Activated CD4-positive, alpha-beta T cell treated with anti-CD3 and anti-CD28 coated beads, Interleukin-2, Interleukin-6, amounts not matched to agents 100 ng/mL and 50 ng/mL, durations not matched to agents 16 hours and 8 hours (primary cell): Measurements from ENCODE around the gene PPP6R2.

ENCODE experiments used
- DNase-seq: peaks from one replicate; pipeline ENCODE4 v3.0.0-alpha.2; 2020

The PPP6R2 gene

GRCh38 chr22:50452649-50453048 is 109.5 kb downstream of the PPP6R2 start:
- no peak for DNase-seq

DNA sequence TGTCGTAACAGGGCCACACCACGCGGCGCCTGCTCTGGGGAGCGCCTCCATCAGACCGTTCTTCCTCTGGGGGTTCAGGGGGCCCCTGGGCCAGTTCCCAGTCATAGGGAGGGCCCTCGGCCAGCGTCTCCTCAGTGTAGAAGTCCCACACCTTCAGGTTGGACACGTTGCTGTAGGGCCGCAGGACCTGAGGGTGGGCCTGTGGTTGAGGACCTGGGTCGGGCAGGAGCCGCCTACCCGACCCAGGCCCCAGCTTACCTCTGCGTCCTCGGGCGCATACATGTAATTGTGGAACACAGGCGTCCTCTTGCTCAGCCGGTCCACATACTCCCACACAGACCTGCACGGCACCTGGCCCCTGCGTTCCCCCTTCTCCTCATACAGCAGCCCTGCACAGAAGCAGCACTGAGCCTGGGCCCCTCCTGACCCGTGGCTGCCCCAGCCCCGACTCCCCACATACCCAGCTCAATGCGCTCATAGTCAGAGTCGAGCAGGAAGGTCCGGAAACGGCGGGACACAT is 111.5 kb downstream of the PPP6R2 start:
- no peak for DNase-seq

DNA sequence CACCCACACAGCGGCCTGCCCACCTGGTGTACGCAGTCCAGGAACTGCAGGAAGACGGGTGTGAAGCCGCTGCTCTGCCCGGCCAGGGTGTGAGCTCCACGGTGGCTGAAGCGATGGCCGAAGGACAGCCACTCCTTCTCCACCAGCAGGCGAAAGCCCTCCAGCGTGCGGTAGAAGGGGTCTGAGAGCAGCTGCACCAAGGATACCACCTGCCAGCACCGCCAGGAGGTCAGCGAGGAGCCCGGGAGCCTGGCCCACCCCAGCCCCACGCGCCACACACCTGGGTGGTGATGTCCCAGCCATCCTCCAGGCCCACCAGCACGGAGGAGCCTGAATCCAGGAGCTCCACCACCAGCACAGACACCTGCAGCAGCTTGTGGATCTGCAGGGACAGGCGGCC is 112.1 kb downstream of the PPP6R2 start:
- no peak for DNase-seq

- DNase-seq: no peak
These were observed 112.9 kb downstream of the PPP6R2 start for GRCh38 chr22:50456026-50456425.

DNA sequence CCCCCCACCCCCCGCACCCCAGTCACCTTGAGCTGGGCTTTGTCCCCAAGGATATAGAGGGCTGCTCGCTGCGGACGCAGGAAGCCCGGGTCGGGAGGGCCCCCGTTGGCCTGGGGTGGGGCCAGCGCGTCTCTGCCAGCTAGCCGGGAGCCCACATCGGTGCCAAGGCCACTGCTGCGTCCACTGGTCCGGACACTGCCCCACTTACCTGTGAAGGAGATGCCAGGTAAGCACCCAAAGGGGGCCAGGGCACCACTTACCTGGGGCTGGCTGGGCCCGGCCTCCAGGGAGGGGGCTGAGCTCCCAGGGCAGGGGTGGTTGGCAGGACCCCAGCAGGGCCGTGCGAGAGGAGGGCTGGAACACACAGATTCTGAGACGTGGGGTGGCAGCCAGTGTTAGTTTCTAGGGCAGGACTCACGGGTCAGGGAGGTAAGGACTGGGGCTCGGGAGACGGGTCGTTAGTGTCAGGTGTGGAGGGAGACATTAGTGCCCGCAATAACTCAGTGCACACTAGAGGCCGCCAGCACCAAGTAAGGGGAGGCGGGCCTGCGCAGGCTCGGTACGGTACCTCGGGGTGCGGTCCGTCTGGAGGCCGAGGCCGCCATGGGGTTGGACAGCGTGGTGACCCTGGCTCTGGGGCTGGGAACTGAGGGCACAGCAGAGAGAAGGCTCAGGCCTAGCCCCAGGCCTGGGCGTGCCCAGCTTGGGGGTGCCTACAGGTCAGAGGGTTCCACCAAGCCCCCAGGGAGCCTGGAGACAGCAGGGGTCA is 113.5 kb downstream of the PPP6R2 start:
- DNase-seq: no peak

GRCh38 chr22:50459016-50459415 is 115.9 kb downstream of the PPP6R2 start:
- no peak for DNase-seq

GRCh38 chr22:50459496-50460140 is 116.5 kb downstream of the PPP6R2 start:
- no peak for DNase-seq

- DNase-seq: no peak
These were observed 117.8 kb downstream of the PPP6R2 start for GRCh38 chr22:50460938-50461337.

GRCh38 chr22:50461536-50461935 is 118.4 kb downstream of the PPP6R2 start:
- no peak for DNase-seq

DNA sequence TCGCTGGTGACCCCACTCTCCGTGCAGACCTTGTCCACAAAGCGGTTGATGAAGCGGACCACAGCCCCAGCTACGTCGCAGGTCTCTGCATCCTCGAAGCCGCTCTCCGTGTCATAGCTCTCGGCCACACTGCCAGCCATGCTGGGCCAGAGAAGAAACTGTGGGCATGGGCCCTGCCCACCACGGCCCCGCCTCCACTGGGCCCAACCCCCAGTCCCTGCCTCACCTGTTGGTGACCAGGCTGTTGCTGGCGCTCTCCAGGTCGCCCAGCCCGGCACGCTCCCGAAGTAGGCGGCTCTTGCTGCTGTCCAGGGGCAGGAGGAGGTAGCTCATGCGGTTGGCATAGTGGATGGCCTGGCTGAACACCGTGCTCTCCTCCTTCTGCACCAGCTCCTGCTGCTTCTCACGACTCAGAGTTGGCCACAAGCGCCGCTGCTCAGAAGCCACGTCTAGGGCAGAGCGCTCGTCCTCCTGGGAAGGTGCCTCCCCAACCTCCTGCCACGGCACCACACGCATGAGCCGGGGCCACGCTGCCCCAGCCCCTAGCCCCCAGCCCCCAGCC is 118.9 kb downstream of the PPP6R2 start:
- no peak for DNase-seq

DNA sequence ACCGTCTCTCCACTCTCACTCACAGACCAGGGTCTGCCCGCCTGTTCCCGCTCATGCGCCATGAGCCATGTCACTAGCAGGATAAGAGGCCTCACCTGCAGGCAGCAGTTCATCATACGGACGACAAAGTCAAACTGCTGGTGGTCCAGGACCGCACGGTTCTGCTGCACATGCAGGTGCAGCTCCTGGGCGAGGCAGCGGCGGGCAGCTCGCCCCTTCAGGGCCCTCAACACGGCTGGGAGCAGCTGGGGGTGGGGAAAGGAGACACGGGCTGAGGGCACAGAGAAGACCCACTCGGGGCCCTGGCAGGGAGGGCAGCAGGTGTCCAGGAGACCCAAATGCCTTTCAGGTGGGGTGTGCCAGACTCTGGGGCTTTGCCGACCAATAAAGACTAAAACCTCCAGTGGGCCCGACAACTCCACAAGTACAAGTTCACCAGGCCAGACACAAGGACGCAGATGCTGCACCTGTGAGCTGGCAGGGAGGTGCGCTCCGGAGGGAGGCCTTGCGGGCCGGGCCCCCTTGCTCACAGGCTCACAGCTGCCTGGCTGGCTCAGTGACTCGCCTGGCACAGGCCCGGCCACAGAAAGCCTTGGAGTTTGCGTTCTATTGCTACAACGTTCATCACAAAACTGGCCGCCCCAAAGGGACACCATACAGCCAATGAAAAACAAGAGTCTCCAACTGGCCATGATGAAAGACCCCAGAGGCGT is 120.2 kb downstream of the PPP6R2 start:
- no peak for DNase-seq

- DNase-seq: no peak
These were observed 121.3 kb downstream of the PPP6R2 start for GRCh38 chr22:50464451-50464850.

DNA sequence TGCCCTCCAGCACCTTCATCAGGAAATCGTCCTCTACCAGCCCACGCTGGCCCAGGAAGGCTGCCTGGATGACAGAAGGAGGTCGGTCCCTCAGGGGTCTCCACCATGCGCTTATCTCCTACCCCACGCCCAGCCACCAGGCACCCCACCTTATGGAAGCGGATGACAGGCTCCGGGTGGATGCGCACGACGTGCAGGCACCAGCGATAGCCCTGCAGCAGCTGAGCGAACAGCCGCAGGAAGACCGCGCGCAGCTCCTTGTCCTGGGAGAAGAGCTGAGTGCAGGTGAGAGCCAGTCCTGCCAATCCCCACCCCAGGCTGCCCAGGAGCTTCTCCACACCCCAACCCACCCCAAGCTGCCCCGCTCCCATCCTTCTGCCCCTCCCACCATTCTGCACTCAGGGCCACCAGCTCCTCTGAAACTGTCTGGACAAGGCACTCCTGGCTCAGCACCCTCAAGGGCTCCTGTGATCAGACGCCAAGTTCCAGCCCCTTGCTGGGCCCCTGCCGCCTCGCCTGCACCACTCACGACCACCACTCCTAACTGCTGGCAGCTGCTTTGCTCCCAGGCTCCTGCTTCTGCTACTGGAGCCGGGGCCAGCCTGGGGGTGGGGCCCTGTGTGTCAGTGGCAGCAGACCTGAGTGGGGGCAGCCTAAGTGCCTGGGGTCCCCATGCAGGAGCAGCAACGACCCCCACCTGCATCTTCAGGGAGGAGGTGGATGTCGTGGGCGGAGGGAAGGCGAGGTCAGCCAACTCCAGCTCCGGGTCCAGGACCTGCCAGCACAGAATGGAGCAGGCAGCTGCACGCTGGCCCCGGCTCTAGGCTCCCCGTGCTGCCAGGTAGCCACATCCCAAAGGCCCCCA is 122.2 kb downstream of the PPP6R2 start:
- no peak for DNase-seq

DNA sequence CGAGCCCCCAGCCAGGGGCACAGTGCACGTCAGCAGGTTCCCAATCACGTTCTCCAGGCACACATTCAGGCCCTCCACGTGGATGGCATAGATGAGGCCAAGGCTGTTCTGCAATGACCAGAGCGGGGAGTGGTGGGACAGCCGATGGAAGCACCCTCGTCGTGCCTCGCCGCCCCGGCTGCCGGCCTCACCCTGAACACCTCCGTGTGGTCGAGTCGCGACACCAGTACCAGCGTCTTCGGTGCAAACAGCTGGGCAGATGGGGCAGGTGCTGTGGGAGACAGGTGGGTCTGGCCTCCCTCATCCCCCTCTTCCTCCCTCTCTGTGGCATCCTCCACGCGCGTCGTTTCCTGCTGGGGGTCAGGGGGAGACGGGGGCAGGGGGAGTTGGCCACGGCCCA is 124.2 kb downstream of the PPP6R2 start:
- DNase-seq: no peak

DNA sequence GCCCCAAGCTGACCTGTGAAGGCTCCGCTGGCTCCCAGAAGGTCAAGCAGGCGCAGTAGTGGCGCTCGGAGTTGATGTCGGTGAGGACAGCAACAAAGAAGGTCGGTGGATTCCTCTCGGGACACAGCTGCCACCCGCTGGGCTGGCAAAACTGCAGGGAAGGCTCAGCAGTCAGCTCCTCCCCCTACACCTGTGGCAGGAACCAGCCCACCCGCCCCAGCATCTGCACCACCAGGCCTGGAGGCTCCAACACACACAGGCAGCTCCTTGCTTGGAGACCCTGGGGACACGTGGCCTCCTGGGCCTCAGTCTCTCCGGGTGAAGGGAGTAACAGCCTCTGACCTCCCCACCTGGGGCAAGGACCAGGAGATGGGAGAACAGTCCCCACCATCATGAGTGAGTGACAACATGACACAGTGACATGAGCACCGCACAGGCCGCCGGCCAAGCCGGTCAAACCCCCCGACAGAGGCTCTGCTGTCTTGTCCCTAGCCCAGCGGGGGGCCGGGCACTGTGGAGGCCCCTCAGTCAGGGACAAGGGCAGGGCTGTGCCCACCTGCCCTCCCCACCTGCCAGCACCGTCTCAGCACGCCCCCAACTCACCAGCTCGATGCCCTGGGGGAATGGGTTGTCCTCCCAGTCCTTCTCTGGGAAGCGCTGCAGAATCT is 124.8 kb downstream of the PPP6R2 start:
- no peak for DNase-seq

DNA sequence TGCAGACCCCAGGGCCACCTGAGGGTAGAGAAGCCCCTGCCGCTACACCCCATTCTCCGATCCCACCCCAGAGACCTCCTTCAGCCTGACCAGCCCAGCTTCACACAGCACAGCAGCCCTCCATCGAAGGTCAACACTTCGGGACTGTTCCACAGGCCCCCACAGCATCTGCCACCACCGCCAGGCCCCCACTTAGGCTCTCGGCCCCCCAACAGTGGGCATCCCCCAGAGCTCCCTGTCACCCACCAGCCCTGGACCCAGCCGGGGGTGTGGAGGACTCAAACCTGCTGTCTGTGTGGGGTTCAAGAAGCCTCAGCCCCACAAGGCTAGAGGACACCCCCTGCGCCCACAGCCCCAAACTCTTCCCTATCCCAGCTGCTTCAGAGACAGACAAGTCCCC is 125.5 kb downstream of the PPP6R2 start:
- no peak for DNase-seq

GRCh38 chr22:50469377-50470305 is 126.5 kb downstream of the PPP6R2 start:
- peak; percentile 99 for DNase-seq

- DNase-seq: no peak
These were observed 127.4 kb downstream of the PPP6R2 start for GRCh38 chr22:50470491-50470890.

- no peak for DNase-seq
These were observed 128.2 kb downstream of the PPP6R2 start for GRCh38 chr22:50471197-50471847.

DNA sequence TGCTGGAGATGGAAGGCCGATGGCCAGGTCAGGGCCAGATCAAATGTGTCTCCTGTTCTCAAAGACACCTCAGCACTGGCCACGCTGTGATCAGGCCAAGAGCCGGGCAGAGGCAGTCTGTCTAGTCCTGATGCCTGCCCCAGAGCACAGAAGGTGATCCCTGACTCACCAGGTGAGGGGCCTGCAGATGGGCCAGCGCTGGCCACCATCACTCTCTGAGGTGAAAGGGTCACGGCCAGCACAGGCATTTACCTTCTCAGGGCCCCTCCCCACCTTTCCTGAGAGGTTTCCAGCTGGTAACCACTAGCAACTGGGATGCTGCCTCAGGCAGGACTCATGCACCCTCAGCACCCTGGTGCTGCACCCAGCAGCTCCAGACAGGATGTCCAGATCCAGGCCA is 128.8 kb downstream of the PPP6R2 start:
- DNase-seq: no peak
